NOMO-1 treated with DMSO at 0.1 percent for 48 hours (cell line): ENCODE measurements around the gene NFE2L1.
"Not testable (repeated sequence)": the region's sequence is repeated elsewhere in the genome, so short reads cannot be mapped to it uniquely, and the experiment has no call there.

Experiments used
- DNase-seq: peaks from one replicate; lab custom pipeline; 2025; ENCODE audit not compliant: unreplicated experiment; lab: John Stamatoyannopoulos, UW

The NFE2L1 gene

GRCh38 chr17:48023400-48024148 is 24.6 kb upstream of the NFE2L1 start:
- peak; percentile 52 for DNase-seq

GRCh38 chr17:48024149-48025039 is 23.8 kb upstream of the NFE2L1 start:
- peak; percentile 42 for DNase-seq

- peak; percentile 98 for DNase-seq
Measured at GRCh38 chr17:48025040-48025903, 22.9 kb upstream of the NFE2L1 start.

- DNase-seq, result no peak
Measured at GRCh38 chr17:48025904-48026501, 22.2 kb upstream of the NFE2L1 start.

- DNase-seq, result peak; percentile 84
Measured at GRCh38 chr17:48026502-48027321, 21.4 kb upstream of the NFE2L1 start.

- no peak for DNase-seq
Measured at GRCh38 chr17:48027322-48027981, 20.7 kb upstream of the NFE2L1 start.

GRCh38 chr17:48028736-48029135 is 19.4 kb upstream of the NFE2L1 start:
- no peak for DNase-seq

- DNase-seq, result no peak
Measured at GRCh38 chr17:48030531-48030930, 17.6 kb upstream of the NFE2L1 start.

GRCh38 chr17:48031966-48032365 is 16.2 kb upstream of the NFE2L1 start:
- no peak for DNase-seq

GRCh38 chr17:48034734-48035133 is 13.4 kb upstream of the NFE2L1 start:
- not testable (repeated sequence) for DNase-seq

- no peak for DNase-seq
Measured at GRCh38 chr17:48036693-48037035, 11.5 kb upstream of the NFE2L1 start.

GRCh38 chr17:48037036-48037837 is 10.9 kb upstream of the NFE2L1 start, which contains the start of gene COPZ2:
Gene COPZ2 (minus strand): TSS chr17:48037797. CDS start chr17:48037777, 20 bp downstream.
- DNase-seq, result peak; percentile 29

- no peak for DNase-seq
Measured at GRCh38 chr17:48037838-48038323, 10.3 kb upstream of the NFE2L1 start.

- DNase-seq, result no peak
Measured at GRCh38 chr17:48038687-48039086, 9.5 kb upstream of the NFE2L1 start.

GRCh38 chr17:48043176-48043575 is 5.0 kb upstream of the NFE2L1 start:
- no peak for DNase-seq

- DNase-seq, result no peak
Measured at GRCh38 chr17:48044851-48045250, 3.3 kb upstream of the NFE2L1 start.

- no peak for DNase-seq
Measured at GRCh38 chr17:48045316-48046001, 2.7 kb upstream of the NFE2L1 start.

- DNase-seq, result no peak
Measured at GRCh38 chr17:48046296-48046695, 1.9 kb upstream of the NFE2L1 start.
